Activated T-cell treated with anti-CD3 and anti-CD28 coated beads for 1 hour (primary cell): Measurements from ENCODE around the gene CALR.
"Not testable (repeated sequence)": the region's sequence is repeated elsewhere in the genome, so short reads cannot be mapped to it uniquely, and the experiment has no call there.

ENCODE experiments used
- DNase-seq: peaks from one replicate; pipeline ENCODE4 v3.0.0-alpha.2; 2020; ENCODE audit warnings: low read depth

Gene CALR

DNA sequence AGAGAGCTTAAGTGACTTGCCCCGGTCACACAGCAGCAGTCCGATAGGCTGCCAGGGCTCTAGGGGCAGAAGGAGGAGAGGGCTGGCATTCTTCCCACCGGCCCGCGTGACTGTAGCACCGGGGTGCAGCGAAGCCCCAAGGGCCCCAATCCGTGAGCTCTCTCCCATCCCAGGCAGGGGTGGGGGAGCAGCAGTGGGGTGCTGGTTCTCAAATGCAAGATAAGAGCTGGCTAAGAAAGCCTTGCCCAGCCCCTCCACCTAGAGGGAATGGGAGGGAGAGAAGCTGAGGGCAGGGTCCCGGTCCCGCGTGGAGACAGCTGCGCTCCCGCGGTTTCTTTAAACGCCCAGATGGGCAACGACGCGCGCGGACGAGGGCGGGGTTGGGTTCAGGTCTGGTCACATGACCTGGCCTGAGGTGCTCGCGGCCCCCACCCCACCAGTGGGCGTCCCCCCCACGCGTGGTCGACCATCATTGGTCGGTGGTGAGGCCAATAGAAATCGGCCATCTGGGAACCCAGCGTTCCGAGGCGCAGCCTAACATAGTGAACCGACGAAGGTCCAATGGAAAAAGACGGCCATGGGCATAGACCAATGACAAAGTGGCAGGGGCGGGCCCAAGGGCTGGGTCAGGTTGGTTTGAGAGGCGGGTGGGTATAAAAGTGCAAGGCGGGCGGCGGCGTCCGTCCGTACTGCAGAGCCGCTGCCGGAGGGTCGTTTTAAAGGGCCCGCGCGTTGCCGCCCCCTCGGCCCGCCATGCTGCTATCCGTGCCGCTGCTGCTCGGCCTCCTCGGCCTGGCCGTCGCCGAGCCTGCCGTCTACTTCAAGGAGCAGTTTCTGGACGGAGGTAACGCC lies at the start of gene CALR:
Gene CALR, plus strand, starts transcription at position 683 of the 852 bp plus-strand sequence. Its CDS starts 71 bp downstream, at position 754.
- DNase-seq, result peak; percentile 97

- DNase-seq, result not testable (repeated sequence)
Measured at GRCh38 chr19:12890299-12890786, 48.1 kb upstream of the CALR start.

DNA sequence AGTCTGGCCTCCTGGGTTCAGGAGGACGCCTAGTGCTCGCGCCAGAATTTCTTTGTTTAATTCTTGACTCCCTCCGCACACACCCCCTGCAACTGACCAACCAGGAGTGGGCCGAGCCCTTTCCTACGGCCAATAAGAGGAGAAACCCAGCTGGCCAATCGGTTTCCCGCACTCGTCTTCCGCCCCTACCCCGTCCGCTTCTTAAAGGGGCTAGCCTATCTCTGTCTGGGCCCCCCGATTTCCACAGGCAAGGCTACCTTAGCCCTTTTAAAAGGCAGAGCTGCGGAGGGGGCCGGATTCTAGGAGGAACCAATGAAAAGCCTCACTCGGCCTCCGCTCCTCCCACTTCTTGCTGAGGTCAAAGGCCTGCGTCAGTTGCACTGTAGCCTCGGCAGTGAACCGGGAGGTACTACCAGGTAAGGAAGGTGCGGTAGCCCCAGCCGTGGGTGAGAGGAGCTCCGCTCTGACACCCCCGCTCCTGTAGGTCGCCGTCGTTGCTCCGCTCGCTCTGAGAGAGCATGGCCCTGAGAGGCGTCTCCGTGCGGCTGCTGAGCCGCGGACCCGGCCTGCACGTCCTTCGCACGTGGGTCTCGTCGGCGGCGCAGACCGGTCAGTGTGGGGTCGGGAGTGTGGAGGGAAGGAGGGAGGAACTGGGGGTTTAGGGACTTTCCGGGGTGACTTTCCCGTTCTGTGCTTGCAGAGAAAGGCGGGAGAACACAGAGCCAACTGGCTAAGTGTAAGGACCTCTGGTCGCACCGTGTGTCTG lies 47.4 kb upstream of the CALR start, which contains the start of gene GCDH:
Gene GCDH, plus strand, starts transcription at position 374 of the 766 bp plus-strand sequence. Its CDS starts 145 bp downstream, at position 519.
- peak; percentile 90 for DNase-seq

- no peak for DNase-seq
Measured at GRCh38 chr19:12891553-12892021, 46.8 kb upstream of the CALR start.

DNA sequence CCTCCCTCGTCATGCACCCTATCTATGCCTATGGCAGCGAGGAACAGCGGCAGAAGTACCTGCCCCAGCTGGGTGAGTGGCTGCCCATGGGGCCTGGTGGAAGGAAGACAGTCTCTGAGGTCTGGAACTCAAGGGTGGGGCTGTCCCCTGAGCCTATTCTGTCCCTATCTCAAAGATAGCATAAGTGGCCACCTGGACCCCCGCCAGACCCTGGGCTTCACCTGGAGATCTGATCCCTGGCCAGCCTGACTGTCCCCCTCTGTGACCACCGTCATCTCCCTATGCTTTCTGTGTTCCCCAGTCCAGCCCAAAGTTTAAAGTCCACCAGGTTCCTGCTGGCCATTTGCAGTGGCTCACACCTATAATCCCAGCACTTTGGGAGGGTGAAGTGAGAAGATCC lies 44.8 kb upstream of the CALR start:
- DNase-seq, result no peak

GRCh38 chr19:12896460-12896859 lies 41.9 kb upstream of the CALR start:
- DNase-seq, result no peak

- DNase-seq, result no peak
Measured at GRCh38 chr19:12899891-12900518, 38.4 kb upstream of the CALR start.

GRCh38 chr19:12907166-12907565 lies 31.2 kb upstream of the CALR start:
- DNase-seq, result no peak

DNA sequence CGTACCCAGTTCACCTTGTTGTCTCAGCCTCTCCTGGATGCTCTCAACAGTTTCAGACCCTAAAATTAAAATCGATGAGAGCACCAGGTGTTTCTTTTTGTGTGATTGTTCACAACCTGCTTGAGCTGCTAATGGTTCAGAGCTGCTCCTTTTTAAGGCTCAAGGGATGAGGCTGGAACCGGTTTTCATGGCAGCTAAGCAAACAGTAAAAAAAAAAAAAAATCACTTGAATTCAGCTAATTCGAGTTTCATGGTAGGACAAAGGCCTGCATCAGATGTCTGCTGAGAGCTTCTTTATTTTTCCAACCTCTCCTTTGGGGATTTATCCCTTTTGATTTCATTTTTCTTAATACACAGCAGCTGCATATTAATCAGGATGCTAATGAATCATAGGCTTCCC lies 25.8 kb upstream of the CALR start:
- DNase-seq, result no peak

- DNase-seq, result no peak
Measured at GRCh38 chr19:12913011-12913561, 25.3 kb upstream of the CALR start.

GRCh38 chr19:12913851-12914690 lies 24.3 kb upstream of the CALR start:
- peak; percentile 42 for DNase-seq

GRCh38 chr19:12915860-12916259 lies 22.5 kb upstream of the CALR start:
- DNase-seq, result not testable (repeated sequence)

GRCh38 chr19:12918253-12918652 lies 20.2 kb upstream of the CALR start:
- no peak for DNase-seq

- no peak for DNase-seq
Measured at GRCh38 chr19:12921047-12921446, 17.4 kb upstream of the CALR start.

- no peak for DNase-seq
Measured at GRCh38 chr19:12922959-12923358, 15.4 kb upstream of the CALR start.

DNA sequence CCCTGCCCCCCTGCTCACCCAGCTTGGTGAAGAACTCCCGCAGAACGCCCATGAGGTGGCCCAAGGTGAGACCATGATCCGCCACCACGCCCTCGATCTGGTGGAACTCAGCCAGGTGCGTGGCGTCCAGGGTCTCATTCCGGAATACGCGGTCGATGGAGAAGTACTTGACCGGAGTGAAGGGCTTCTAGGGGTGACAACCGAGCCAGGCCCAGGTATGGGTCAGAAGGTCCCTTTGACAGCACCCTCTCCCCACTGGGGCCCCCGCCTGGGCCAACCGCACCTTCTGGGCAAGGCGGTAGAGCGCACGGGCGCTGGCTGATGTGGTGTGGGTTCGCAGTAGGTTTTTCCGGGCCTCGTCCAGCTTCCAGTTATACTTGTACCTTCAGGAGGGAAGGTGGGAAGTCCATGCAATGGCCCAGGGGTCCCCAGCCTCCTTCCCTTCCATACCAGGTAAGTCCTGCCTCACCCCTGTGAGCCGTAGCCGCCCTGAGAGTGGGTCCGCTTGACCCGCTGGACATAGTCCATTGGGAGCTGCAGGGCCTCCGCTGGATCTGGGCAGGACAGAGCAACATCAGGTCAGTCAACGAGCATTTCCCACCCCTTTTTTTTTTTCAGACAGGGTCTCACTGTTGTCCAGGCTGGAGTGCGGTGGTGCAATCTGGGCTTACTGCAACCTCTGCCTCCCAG lies 13.6 kb upstream of the CALR start:
- DNase-seq, result no peak

DNA sequence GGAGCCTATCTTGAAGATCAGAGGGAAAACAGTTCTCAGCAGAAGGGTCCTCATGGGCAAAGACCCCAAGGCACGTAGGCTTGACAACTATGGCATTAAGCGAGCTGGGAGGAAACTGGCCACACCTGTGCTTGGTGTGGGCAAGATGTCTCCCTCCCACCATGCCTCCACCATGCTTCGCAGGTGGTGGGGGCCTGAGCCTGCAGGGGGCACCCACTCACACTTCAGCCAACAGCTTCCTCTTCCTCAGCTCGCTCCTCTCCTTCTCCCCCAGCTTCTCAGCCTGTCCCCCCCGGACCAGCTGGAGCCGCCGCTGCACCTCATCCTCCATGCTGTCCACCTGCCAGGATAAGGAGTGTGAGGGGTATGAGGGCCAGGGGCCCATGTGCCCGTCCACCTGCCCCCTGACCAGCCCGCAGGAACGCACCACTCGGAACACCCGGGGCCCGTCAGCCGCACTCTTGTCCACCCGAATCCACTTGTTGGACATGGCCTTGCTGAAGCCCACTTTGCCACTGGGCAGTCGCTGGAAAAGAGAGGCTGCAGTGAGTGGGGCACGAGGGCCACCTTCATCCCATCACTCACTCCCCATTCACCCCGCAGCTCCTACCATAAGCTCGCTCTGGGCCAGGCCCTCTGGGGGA lies 8.3 kb upstream of the CALR start:
- no peak for DNase-seq

GRCh38 chr19:12932392-12933286 lies 5.8 kb upstream of the CALR start:
- no peak for DNase-seq
